Uterus (tissue), 4 donors: Measurements from ENCODE around the gene TMPRSS9. TPM values are rescaled to one million over a fixed set of nuclear protein-coding genes. Genes with fewer than 3 reads are reported as not detected.
"Not testable (repeated sequence)": the region's sequence is repeated elsewhere in the genome, so short reads cannot be mapped to it uniquely, and the experiment has no call there.

ENCODE experiments used
- DNase-seq, 2 donors: peaks; one replicate each; pipeline ENCODE4 v3.0.0-alpha.2; 2019 to 2020
- H3K27ac ChIP-seq, 2 donors: fragments of 200-600 bp; sonication (generic); 1 replicate in 1 of 2; 2 replicates in 1 of 2; pipeline ENCODE4 v1.5.1; 2016 to 2018
- H3K27me3 ChIP-seq, 2 donors: fragments of 200-600 bp; sonication (generic); one replicate each; pipeline ENCODE4 v1.5.1; 2018 to 2019; ENCODE audit warnings: control low read depth in 1 of 2
- H3K36me3 ChIP-seq, 2 donors: fragments of 200-600 bp; sonication (generic); one replicate each; pipeline ENCODE4 v1.5.1; 2019; ENCODE audit warnings: control low read depth in 1 of 2
- H3K4me1 ChIP-seq, 2 donors: fragments of 200-600 bp; sonication (generic); one replicate each; pipeline ENCODE4 v1.5.1; 2018 to 2019; ENCODE audit warnings: control low read depth in 1 of 2
- H3K4me3 ChIP-seq, 2 donors: fragments of 200-600 bp; sonication (generic); 1 replicate in 1 of 2; 2 replicates in 1 of 2; pipeline ENCODE4 v1.5.1; 2018 to 2019; ENCODE audit warnings: mild to moderate bottlenecking in 1 of 2
- H3K9me3 ChIP-seq, 2 donors: fragments of 200-600 bp; sonication (generic); one replicate each; pipeline ENCODE4 v1.5.1; 2019; ENCODE audit warnings: control low read depth in 1 of 2
- CTCF ChIP-seq, 4 experiments: fragments of 200-600 bp in 2 of 4; fragments of 450-650 bp in 2 of 4; sonication (generic) in 2 of 4; IDR thresholded peaks; one replicate each; pipeline ENCODE4 v1.5.1; 2016 to 2019; ENCODE audit warnings: antibody characterized with exemption in 4 of 4, mild to moderate bottlenecking in 2 of 4, moderate library complexity in 1 of 4
- POLR2A ChIP-seq, 2 donors: fragments of 450-650 bp; IDR thresholded peaks; one replicate each; pipeline ENCODE4 v1.6.1; 2016; ENCODE audit warnings: antibody characterized with exemption in 2 of 2, mild to moderate bottlenecking in 1 of 2, moderate library complexity in 1 of 2
- intact Hi-C: fragments of 100-400 bp; cut with DNase I; formaldehyde crosslinking; loops from one replicate; pipeline ENCODE4 v1.15.1; 2023; ENCODE audit warnings: low total_unique reads
- total RNA-seq, 4 donors: library from RNA; depleted of rRNA in 3 of 4; stranded (reverse); fragments of >200 nt in 3 of 4; gene quantifications; one replicate each; pipeline versions ENCODE4 v1.1.0 to v1.2.4, GENCODE V29; 2014 to 2023
- donor health status: DM: yes; HTN: yes; CAD: no.

The TMPRSS9 gene
- total RNA-seq, 4 donors from 2014 or later = 0.69 TPM; not detected in 3

GRCh38 chr19:2343289-2343982 is 16.6 kb upstream of the TMPRSS9 start:
- intact Hi-C loops = no loop called here
- Histone ChIP-seq H3K27me3 (no peaks in the 10 kb centered on the region), H3K27ac (no peak overlapping the region), H3K4me3 (no peak overlapping the region), H3K36me3 (no peaks in the 10 kb centered on the region), H3K9me3 (no peaks in the 10 kb centered on the region), H3K4me1 (no peaks in the 10 kb centered on the region)
- no peak for TF ChIP-seq CTCF (IDR thresholded peaks at IDR 0.05)
- no peak for TF ChIP-seq POLR2A (IDR thresholded peaks at IDR 0.05)
- no peak for DNase-seq

GRCh38 chr19:2344381-2344870 is 15.6 kb upstream of the TMPRSS9 start:
- intact Hi-C loops = no loop called here
- Histone ChIP-seq H3K4me1 (no peaks in the 10 kb centered on the region), H3K36me3 (no peaks in the 10 kb centered on the region), H3K9me3 (no peaks in the 10 kb centered on the region), H3K4me3 (no peak overlapping the region), H3K27me3 (no peaks in the 10 kb centered on the region), H3K27ac (no peak overlapping the region)
- DNase-seq = no peak
- no peak for TF ChIP-seq POLR2A (IDR thresholded peaks at IDR 0.05)
- no peak for TF ChIP-seq CTCF (IDR thresholded peaks at IDR 0.05)

DNA sequence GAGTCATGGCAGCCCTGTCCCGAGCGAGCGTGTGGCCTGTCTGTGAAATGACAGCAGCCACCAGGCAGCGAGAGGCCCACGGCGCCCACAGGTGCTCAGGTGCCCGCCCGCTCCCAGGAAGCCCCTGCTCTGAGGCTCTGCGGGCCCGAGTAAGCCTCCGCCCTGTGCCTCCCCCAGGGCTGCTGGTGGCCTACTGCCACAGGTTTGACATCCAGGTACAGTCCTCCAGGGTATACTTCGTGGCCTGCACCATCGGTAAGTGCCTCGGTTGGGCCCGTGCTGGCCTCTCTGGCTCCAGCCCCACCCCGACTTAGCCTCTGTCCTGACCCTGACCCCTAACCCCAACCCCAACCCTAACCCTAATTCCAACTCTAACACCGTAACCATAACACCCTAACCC is 15.0 kb upstream of the TMPRSS9 start:
- H3K4me3 ChIP-seq = no peak overlapping the region
- H3K4me1 ChIP-seq = no peaks in the 10 kb centered on the region
- no peak for DNase-seq
- no peaks in the 10 kb centered on the region for H3K36me3 ChIP-seq
- H3K27ac ChIP-seq = no peak overlapping the region
- TF ChIP-seq CTCF (IDR thresholded peaks at IDR 0.05) (no peak), POLR2A (IDR thresholded peaks at IDR 0.05) (no peak)
- H3K9me3 ChIP-seq = no peaks in the 10 kb centered on the region
- intact Hi-C loops = no loop called here
- no peaks in the 10 kb centered on the region for H3K27me3 ChIP-seq

DNA sequence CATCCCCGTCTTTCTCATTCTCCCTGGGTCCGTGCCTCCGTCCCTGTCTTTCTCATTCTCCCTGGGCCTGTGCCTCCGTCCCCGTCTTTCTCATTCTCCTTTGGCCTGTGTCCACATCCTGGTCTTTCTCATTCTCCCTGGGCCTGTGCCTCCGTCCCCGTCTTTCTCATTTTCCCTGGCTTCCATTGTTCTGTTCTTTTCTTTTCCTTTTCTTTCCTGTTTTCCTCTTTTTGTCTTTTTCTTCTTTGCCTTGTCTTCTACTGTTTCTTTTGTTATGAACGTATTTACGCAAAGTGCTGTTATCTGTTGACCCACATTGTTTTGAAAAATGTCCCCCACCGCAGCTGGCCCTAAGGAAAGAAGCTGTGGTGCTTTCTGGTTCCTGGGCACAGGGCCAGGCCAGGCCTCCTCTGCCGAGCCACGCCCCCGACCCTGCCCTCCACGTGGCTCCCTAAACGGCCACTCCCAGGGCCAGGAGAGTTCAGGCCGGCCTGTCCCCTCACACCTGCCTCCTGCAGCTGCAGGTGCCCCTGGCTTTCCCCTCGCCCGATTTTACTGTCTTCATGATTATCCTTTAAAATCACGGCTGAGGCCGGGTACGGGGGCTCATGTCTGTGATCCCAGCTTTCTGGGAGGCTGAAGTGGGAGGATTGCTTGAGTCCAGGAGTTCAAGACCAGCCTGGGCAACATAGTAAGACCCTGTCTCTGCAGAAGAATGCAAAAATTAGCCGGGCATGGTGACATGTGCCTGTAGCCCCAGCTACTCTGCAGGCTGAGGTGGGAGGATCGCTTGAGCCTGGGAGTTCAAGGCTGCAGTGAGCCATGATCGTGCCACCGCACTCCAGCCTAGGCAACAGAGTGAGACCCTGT is 14.0 kb upstream of the TMPRSS9 start:
- no peak for TF ChIP-seq POLR2A (IDR thresholded peaks at IDR 0.05)
- TF ChIP-seq CTCF (IDR thresholded peaks at IDR 0.05) = no peak
- intact Hi-C loops = no loop called here
- no peak overlapping the region for H3K4me3 ChIP-seq
- DNase-seq = no peak
- H3K9me3 ChIP-seq = no peaks in the 10 kb centered on the region
- H3K27me3 ChIP-seq = no peaks in the 10 kb centered on the region
- H3K27ac ChIP-seq = no peak overlapping the region
- H3K4me1 ChIP-seq = no peaks in the 10 kb centered on the region
- no peaks in the 10 kb centered on the region for H3K36me3 ChIP-seq

GRCh38 chr19:2349818-2350217 is 10.2 kb upstream of the TMPRSS9 start:
- intact Hi-C loops, DNase-seq, H3K27ac ChIP-seq, H3K4me1 ChIP-seq, H3K9me3 ChIP-seq, H3K36me3 ChIP-seq, H3K27me3 ChIP-seq, H3K4me3 ChIP-seq: not testable (repeated sequence)
